ENCODE measurements around the gene SMIM36.

DNA sequence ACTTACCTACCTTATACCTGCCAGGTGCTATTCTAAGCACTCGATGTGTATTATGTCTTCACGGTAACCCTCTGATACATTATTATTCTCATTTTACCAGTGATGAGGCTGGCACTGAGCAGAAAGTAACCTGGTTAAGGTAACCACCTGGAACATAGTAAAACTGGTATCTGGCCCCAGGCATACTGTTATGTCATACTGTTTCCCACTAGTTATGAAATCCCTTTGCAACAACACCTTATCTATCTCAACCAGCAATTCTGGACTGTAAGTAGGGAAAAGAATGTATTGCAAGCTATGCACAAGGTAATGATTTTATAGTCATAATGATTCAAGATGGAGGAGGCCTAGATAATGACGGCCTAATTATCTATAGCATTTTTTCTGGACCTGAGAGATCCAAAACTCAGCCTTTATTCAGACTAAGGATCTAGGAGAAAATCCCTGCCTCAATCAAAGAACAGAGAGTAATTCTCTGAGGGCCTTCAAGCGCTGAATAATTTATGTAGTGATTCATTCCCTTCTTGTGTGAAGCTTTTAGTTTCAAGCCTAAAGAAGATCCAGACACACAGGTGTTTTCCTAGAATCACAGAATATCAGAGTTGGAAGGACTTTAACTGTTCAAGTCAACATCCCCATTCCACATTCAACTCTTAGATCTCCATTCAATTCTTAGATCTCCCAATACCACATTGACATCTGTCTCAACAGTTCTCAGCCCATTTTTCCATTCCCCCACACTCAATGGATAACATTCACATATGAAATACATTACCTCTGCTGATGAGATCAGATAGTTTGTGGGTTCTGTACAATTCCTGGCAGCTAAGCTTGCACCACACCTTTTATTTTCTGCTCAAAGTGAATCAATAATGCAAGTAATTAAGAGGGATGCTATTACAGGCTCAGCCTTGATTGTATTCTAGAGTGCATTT, 74.8 kb downstream of the SMIM36 start:
- TF ChIP-seq, protein P1, sequence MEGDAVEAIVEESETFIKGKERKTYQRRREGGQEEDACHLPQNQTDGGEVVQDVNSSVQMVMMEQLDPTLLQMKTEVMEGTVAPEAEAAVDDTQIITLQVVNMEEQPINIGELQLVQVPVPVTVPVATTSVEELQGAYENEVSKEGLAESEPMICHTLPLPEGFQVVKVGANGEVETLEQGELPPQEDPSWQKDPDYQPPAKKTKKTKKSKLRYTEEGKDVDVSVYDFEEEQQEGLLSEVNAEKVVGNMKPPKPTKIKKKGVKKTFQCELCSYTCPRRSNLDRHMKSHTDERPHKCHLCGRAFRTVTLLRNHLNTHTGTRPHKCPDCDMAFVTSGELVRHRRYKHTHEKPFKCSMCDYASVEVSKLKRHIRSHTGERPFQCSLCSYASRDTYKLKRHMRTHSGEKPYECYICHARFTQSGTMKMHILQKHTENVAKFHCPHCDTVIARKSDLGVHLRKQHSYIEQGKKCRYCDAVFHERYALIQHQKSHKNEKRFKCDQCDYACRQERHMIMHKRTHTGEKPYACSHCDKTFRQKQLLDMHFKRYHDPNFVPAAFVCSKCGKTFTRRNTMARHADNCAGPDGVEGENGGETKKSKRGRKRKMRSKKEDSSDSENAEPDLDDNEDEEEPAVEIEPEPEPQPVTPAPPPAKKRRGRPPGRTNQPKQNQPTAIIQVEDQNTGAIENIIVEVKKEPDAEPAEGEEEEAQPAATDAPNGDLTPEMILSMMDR (IDR thresholded peaks at IDR 0.05): no peak
- TF ChIP-seq ZFX (IDR thresholded peaks at IDR 0.05; ENCODE audit: borderline replicate concordance): no peak

Measured in 22Rv1 (cell line).